Right ventricle myocardium inferior (tissue), 1 donor: ENCODE measurements around the gene CERCAM. TPM values are rescaled to one million over a fixed set of nuclear protein-coding genes. Genes with fewer than 3 reads are reported as not detected.
"Not testable (repeated sequence)": the region's sequence is repeated elsewhere in the genome, so short reads cannot be mapped to it uniquely, and the experiment has no call there.

Source experiments
- ATAC-seq: fragments of 200-7000 bp; cut with Tn5 transposase; one replicate; pipeline ENCODE4 v1.9.1; 2020; ENCODE audit warnings: mild to moderate bottlenecking, moderate library complexity
- DNase-seq: peaks from one replicate; pipeline ENCODE4 v3.0.0; 2021; ENCODE audit errors: missing footprints
- intact Hi-C: fragments of 100-400 bp; cut with DNase I; formaldehyde crosslinking; loops from one replicate; pipeline ENCODE4 v1.11.0; 2022
- total RNA-seq: library from RNA; stranded (reverse); fragmentation: NEBNext Ultra II Directional; extraction: Animal tissue kit (Norgen Biotek cat#: 25700); gene quantifications from one replicate; pipeline ENCODE4 v1.2.1, GENCODE V29; 2021
- donor health status: DM: no; HTN: yes; CAD: no; lungs with severe emphysema.

Gene CERCAM
- total RNA-seq, 1 donor from 2014 or later: 7.8 TPM

DNA sequence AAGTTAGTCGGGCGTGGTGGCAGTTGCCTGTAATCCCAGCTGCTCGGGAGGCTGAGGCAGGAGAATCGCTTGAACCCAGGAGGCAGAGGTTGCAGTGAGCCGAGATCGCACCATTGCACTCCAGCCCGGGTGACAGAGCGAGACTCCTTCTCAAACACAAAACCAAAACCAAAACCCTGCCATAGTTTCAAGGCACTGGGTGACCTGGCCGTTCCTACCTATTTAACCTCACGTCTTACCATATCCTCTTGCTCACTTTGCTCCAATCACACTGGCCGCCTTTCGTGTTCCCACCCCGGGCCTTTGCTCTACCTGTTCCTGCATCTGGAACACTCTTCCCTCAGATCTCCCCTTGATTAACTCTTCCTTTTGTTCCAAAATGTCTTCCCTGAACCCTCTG, 6.9 kb upstream of the CERCAM start:
- not testable (repeated sequence) for ATAC-seq, DNase-seq
- intact Hi-C loops: loop anchor here (5.0 kb wide), 1 partner anchor 116 kb away; no protein-coding TSS in a partner anchor

DNA sequence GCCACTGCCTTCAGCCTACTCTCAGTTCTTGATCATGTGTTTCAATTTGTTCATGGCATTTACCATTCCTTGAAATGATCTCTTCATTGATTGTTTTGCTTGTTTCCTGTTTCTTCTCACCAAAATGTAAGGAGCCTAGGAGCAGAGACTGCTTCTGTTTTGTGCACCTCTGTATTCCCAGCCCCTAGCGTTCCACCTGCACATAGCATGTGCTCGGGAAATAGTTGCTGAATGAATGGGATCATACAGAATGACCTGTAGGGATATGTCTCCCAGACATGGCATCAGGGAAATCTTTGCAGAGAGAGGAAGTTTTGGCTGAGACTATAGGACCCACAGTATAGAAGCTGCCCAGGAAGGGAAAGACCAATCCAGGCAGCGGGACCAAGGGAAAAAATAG, 6.2 kb upstream of the CERCAM start:
- DNase-seq (no peak), ATAC-seq (no peak)
- intact Hi-C loops: loop anchor here (5.0 kb wide), 1 partner anchor 117 kb away; no protein-coding TSS in a partner anchor

DNA sequence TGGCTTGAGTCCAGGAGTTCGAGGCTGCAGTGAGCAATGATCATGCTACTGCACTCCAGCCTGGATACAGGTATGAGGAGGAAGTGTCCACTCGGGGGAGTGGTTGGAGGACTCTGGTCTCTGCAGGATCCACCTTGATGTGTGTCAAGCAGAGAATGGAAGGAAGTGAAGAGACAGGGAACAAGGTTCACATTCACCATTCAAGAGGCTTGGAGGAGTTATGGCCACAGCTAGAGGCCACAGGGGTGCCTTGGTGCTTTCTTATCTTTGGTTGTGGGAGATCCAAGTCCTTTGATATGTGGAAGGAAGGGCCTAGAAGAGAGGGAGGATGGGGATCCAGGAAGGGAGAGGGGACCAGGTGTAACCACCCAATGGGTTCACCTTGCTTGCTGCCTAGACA, 5.4 kb upstream of the CERCAM start:
- no peak for DNase-seq
- intact Hi-C loops: no loop called here
- ATAC-seq: no peak

DNA sequence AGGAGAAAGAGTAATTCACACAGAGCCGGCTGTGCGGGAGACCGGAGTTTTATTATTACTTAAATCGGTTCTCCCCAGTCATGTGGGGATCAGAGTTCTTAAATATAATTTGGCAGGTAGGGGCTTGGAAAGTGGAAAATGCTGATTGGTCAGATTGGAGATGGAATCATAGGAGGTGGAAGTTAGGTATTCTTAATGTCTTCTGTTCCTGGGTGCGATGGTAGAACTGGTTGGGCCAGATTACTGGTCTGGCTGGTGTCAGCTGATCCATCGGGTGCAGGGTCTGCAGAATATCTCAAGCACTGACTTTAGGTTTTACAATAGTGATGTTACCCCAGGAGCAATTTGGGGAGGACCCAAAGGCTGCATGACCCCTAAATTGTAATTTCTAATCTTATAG, 4.6 kb upstream of the CERCAM start:
- intact Hi-C loops: no loop called here
- DNase-seq (no peak), ATAC-seq (no peak)

DNA sequence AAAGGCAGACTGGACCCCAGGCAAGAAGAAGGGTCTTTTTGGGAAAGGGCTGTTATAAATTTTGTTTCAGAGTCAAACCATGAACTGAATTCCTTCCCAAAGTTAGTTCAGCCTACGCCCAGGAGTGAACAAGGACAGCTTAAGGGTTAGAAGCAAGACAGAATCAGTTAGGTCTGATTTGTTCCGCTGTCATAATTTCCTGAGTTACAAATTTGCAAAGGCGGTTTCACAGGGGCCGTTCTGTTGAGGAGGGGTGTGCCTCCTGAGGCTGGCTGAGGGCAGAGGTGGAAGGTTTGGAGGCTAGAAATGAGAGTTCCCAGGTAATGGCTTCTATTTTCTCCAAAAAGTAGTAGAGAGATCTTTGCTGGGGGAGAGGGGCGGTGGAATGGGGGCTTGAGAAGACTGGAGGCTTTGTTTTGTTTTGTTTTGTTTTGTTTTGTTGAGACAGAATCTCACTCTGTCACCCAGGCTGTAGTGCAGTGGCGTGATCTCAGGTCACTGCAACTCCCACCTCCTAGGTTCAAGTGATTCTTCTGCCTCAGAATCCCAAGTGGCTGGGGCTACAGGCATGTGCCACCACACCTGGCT, 4.1 kb upstream of the CERCAM start:
- DNase-seq: no peak

DNA sequence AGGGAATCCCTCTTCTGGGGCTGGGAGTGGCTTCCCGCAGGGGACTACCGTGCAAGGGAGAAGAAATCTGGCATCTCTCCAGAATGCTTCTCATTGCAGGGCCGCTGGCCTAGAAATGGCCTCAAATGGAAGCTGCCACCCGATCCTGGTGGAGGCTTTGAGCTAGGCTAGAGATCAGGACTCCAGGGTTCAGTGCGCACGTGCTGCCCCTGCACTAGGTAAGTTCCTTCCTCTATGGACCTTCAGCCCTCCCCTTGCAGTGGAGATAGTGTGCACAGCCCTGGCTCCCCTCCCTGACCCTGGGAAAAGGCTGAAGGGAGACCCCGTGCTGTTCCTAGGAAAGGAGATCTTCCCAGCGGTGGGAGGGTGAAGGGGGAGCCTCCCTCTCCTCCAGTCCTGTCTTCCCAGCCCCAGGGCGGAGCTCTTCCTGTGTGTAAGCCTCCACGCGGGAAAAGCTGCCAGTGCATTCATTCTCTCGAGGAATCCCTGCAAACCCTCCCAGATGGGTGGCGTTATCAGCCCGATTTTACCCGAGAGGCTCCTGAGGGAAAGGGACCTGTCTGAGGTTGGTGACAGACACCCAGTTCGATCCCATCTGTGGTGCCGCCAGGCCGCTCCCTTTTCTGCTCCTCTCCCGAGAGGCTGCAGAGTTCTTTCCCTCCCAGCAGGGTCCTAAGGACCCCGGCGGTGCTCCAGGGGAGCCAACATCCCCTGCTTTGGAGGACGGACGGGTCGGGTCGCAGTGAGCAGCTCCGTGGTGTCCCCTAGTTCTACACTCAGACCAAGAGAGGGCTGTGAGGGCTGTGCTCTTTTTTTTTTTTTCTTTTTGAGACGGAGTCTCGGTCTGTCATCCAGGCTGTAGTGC, 1.4 kb upstream of the CERCAM start:
- intact Hi-C loops: no loop called here
- no peak for DNase-seq
- ATAC-seq: no peak

More for the DNA sequence above, 4.1 kb upstream of the CERCAM start:
- no peak for ATAC-seq
- intact Hi-C loops: no loop called here

DNA sequence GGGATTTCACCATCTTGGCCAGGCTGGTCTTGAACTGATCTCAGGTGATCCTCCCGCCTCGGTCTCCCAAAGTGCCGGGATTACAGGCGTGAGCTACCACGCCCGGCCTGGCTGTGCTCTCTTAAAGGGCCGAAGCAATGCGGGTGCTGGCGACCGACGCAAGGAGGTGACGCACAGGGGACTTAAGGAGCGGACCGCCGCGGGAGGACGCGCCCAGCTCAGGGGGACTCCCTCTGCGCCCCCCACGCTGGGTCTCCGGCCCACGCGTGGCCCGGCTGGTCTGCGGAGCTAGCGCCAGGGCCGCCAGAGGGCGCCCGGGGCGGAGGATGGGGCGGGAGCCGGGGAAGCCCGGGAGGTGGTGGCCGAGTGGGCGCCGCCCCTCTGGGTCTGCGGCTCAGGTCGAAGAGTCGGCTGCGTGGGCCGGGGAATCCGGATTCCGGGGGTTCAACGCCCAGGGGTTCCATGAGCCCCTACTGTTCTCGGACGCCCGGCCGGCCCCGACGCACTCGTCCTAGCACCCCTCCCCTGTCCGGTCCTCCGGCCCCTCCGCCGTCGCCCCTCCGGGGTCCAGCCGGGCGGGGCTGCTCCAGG, 502 bp upstream of the CERCAM start:
- ATAC-seq (peak; percentile 94), DNase-seq (peak; percentile 88)
- intact Hi-C loops: no loop called here

DNA sequence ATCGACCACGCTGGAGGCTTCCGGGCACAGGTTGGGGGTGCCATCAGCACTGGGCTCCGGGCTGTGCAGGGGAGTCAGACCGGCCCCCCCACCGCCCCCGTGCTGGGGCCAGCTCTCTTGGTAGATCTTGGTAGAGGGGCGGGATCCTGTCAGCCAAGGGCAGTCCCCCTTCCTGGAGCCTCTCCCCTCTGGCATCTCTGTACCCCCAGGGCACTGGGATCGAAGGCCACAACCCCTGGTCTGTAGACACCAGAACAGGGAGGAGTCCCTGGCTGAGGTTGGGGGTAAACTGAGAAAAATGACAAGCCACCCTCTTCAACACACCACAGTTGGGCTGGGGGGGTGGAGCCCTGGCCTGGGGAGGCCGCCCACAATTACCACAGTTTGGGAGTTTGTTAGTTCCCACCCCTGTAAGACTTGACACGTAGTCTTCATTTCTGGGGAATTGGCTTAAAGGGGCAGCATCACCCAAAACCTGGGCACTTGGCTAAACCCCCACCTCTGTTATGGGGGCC, 882 bp downstream of the CERCAM start:
- intact Hi-C loops: no loop called here
- ATAC-seq: peak; percentile 24
- no peak for DNase-seq

DNA sequence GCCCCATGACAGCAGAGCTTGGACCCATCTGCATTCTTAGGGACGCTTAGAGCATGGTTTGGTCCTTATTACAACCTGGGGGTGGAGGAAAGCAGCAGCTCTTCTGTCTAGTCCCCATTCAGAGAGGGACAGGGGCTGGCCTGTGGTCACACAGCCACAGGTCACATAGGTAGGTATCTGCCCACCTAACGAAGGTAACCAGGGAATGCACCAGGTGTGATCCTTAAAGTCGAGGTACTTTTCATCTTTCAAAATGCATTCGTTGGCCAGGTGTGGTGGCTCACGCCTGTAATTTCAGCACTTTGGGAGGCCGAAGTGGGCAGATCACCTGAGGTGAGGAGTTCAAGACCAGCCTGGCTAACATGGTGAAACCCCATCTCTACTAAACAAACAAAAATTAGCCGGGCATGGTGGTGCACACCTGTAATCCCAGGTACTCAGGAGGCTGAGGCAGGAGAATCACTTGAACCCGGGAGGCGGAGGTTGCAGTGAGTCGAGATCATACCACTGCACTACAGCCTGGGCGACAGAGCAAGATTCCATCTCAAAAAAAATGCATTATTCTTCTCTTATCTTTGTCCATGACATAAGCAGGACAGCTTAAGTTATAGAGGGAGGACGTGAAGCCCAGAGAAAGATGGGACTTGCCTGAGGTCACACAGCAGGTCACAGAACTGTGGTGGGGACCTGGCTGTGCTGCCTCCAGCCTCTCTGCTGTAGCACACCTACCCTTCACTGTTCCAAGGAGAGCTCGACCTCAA, 1.5 kb downstream of the CERCAM start:
- ATAC-seq, DNase-seq, intact Hi-C loops: not testable (repeated sequence)

DNA sequence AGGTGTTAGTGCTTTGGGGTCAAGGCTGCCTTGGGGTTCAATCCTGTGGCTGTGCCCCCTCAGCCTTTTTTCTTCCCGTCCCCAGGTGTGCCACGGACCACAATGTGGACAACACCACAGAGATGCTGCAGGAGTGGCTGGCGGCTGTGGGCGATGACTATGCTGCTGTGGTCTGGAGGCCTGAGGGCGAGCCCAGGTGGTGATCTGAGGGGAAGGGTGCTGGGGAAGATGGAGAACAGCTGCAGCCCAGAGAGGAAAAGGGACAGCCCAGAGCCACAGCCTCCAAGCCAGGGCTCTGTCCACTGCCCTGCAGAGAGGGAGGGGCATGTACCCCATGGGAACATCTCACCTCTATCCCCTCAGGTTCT, 2.1 kb downstream of the CERCAM start:
- intact Hi-C loops: no loop called here
- ATAC-seq: no peak
- DNase-seq: no peak

DNA sequence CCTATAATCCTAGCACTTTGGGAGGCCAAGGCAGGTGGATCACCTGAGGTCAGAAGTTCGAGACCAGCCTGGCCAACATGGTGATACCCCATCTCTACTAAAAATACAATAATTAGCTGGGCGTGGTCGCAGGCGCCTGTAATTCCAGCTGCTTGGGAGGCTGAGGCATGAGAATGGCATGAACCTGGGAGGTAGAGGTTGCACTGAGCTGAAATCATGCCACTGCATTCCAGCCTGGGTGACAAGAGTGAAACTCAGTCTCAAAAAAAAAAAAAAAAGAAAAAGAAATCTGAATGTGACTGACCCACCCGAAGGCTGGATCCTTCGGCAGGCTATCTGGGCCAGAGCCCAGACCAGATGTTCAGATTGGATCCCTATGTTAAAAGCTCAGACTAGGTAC, 2.7 kb downstream of the CERCAM start:
- DNase-seq, intact Hi-C loops, ATAC-seq: not testable (repeated sequence)

DNA sequence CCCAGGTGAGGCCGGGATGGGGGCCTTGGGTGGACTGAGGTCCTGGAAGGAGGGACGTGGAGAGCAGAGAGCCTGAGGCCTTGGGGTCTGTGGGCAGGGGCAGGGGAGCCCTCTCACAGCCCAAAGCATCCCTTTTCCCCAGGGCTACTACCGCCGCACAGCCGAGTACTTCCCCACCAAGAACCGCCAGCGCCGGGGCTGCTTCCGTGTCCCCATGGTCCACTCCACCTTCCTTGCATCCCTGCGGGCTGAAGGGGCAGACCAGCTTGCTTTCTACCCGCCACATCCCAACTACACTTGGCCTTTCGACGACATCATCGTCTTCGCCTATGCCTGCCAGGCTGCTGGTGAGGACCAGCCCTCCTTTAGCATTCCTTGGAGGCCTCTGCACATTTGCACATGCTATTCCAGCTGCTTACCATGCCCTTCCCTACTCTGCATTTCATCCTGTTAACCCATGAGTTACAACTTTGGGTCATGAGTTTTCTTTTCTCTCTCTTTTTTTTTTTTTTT, 3.7 kb downstream of the CERCAM start:
- no peak for ATAC-seq
- intact Hi-C loops: no loop called here
- no peak for DNase-seq

DNA sequence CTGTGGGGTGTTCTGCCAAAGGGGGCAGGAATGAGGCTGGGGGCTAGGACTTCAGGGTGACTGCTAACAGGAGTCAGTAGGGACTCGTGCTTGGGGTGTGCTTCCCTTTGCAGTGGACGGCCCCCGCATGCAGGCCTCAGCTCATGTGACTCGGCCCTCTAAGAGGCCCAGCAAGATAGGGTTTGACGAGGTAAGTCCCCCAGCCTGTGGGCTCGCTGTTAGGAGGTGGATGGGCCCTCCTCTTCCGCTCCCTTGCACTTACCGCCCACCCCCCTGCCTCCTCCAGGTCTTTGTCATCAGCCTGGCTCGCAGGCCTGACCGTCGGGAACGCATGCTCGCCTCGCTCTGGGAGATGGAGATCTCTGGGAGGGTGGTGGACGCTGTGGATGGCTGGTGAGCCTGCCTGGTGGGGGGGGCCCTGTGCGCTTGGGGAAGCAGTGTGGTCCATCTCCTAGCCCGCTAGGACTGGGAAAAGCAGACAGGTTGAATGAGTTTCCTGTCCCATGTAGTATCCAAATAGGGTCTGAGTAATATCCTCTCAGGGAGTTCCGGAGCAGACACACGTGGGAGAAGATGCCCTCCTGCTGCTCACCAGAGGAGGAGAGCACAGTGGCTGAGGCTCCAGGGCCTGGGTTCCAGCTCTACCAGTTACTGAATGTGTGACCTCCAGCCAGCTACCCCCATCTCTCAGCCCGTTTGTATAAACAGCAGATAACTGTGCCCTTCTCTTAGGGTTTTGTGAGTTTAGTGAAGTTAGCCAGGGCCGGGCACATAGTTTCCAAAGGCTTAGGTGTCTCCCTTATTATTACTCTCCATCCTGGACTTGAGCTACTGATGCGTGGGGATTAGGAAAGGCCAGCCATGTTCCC, 8.2 kb downstream of the CERCAM start:
- ATAC-seq (no peak), DNase-seq (no peak)
- intact Hi-C loops: no loop called here

DNA sequence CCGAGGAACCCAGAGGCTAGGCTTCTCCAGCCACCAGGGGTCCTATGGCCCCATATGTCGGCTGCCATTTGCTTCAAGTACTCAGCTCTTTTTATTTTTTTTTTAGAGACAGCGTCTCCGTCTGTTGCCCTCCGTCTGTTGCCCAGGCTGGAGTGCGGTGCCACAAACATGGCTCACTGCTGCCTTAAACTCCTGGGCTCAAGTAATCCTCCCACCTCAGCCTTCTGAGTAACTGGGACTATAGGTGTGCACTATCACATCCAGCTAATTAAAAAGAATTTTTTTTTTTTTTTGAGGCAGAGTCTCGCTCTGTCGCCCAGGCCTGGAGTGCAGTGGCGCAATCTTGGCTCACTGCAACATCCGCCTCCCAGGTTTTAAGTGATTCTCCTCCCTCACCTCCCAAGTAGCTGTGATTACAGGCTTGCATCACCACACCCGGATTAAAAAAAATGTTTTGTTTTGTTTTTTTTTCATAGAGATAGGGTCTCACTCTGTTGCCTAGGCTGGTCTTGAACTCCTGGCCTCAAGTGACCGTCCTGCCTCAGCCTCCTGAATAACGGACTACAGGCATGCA, 8.9 kb downstream of the CERCAM start:
- intact Hi-C loops: no loop called here
- no peak for ATAC-seq

DNA sequence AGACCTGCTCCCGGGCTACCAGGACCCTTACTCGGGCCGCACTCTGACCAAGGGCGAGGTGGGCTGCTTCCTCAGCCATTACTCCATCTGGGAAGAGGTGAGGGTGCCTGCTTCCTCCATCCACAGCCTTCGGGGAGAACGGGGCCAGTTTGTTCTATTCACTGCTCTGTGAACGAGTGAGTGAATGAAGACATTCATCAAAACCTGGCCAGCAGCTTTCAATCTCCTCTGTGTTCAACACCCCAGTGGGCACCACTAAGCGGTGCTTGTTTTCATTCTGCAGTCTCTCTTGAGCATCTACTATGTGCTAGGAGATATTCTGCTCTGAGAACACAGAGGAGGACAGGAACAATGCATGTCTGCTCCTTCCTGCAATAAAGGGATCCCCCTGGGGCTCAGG, 10.6 kb downstream of the CERCAM start:
- ATAC-seq: no peak
- DNase-seq: no peak
- intact Hi-C loops: no loop called here

More for the DNA sequence above, 8.9 kb downstream of the CERCAM start:
- peak; percentile 11 for DNase-seq

DNA sequence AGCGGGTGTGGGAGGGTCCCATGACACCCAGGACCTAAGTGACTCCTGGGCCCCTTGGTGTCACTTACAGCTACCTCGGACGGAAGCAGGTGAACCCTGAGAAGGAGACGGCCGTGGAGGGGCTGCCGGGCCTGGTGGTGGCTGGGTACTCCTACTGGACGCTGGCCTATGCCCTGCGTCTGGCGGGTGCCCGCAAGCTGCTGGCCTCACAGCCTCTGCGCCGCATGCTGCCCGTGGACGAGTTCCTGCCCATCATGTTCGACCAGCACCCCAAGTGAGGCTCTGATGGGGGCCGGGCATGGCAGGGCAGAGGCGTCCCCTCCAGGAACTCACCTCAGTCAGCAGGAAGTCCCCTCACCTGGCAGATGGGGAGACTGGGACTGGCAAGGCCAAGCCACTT, 13.7 kb downstream of the CERCAM start:
- ATAC-seq: no peak
- intact Hi-C loops: no loop called here
- no peak for DNase-seq

DNA sequence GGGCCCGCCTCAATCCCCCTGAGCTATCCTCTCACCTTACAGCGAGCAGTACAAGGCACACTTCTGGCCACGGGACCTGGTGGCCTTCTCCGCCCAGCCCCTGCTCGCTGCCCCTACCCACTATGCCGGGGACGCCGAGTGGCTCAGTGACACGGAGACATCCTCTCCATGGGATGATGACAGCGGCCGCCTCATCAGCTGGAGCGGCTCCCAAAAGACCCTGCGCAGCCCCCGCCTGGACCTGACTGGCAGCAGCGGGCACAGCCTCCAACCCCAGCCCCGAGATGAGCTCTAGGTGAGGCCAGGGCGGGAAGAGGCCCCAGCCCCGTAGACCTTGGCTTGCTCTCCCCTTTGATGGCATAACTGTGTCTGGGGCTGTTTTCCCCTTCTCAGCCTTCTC, 15.0 kb downstream of the CERCAM start:
- ATAC-seq (no peak), DNase-seq (peak; percentile 68)
- intact Hi-C loops: no loop called here
